GM13976 (cell line): Measurements from ENCODE around the gene FAR1.

Experiments
- DNase-seq: peaks from one replicate; pipeline ENCODE4 v3.0.0; 2012; ENCODE audit warnings: low spot score
- CTCF ChIP-seq: IDR thresholded peaks from 2 replicates; pipeline ENCODE4 v1.5.1; 2012; ENCODE audit warnings: borderline replicate concordance, mild to moderate bottlenecking; ENCODE audit not compliant: insufficient read depth; ENCODE audit errors: extremely low read depth, missing control alignments, control extremely low read depth
- in situ Hi-C: fragments of 300-500 bp; cut with MboI; formaldehyde crosslinking; loops from one replicate; pipeline ENCODE4 v1.12.0; 2022; ENCODE audit warnings: low sequenced_read_pairs, mixed read lengths, inconsistent platforms; ENCODE audit not compliant: unreplicated experiment

FAR1 gene

GRCh38 chr11:13769188-13769587 is 100.7 kb downstream of the FAR1 start:
- no peak for TF ChIP-seq CTCF
- in situ Hi-C loops: no loop called here
- DNase-seq: no peak

DNA sequence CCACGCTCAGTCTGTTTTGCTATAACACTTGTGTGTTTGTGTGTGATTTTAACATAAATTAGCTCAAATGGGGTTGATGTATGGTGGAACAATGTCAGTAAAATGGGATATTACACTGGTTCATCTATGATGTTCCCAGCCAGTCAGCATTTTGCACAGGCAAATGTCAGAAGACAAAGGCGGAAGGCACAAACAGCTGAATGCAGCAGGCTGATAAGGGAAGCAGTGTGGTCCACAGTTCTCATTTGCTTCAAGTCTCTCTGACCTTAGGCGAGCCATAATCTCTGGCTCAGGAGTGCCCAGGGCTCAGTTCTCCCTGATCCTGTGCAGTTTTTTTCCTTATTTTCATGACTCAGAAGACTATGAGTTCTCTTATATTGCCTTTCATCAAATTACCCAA is 102.7 kb downstream of the FAR1 start:
- in situ Hi-C loops: loop anchor here (10.0 kb wide), 1 partner anchor 474 kb away; no protein-coding TSS in a partner anchor
- no peak for TF ChIP-seq CTCF
- DNase-seq: no peak

DNA sequence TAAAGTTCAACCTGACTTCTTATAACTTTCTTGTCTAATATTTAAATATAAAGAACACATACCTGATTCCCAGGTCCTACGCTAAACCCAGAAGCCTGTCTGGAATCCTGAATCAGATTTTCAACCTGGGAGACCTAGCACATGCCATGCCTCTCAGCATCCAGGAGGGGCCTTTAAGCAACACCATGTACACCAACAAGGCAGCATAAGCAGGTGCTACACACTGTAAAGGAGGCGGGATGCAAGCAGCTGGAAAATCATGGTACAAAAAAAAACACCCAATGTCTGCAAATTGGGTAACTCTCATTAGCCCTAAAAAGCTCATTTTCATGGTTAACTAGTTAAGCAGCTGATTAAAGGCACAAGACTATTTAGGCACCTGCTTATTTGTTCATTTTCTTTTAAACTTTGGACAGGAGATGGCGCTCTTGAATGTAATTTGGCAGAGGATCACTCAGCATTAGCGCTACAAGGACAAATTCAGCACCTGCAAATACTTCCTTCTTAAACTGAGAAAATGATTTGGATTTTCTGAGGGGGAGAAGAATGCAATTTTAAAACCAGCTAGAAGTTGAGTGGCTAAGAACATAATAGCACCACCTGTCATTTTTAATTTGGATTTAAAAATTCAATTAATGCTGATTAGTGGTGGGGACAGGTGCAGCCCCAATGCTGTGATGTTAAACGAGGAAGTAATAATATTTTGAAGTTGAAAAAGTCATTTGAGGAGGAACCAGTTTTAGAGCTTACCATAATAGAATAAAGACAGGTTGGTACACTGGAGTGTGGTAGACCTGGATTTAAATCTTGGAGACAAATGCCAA is 104.0 kb downstream of the FAR1 start:
- in situ Hi-C loops: loop anchor here (10.0 kb wide), 1 partner anchor 472 kb away; no protein-coding TSS in a partner anchor
- DNase-seq: peak; percentile 26

DNA sequence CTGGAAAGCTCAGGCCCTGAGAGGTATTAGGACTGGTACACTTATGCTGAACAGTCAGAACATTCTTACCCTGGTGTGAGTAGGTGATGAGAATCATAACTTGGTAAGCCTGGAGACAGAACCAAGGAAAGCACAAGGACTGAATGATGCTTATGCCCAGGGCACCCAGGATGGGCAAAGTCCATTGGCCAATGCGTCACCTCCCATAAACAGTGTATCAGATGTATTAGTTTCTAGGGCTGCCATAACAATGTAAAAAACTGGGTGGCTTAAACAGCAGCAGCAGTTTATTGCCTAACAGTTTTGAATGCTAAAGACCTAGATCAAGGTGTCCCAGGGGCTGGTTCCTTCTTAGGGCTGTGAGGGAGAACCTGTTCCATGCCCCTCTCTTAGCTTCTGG is 107.0 kb downstream of the FAR1 start:
- in situ Hi-C loops: loop anchor here (10.0 kb wide), 1 partner anchor 469 kb away; no protein-coding TSS in a partner anchor
- DNase-seq: no peak
- TF ChIP-seq CTCF: no peak

More for the DNA sequence above, 104.0 kb downstream of the FAR1 start:
- peak; percentile 42 for TF ChIP-seq CTCF

DNA sequence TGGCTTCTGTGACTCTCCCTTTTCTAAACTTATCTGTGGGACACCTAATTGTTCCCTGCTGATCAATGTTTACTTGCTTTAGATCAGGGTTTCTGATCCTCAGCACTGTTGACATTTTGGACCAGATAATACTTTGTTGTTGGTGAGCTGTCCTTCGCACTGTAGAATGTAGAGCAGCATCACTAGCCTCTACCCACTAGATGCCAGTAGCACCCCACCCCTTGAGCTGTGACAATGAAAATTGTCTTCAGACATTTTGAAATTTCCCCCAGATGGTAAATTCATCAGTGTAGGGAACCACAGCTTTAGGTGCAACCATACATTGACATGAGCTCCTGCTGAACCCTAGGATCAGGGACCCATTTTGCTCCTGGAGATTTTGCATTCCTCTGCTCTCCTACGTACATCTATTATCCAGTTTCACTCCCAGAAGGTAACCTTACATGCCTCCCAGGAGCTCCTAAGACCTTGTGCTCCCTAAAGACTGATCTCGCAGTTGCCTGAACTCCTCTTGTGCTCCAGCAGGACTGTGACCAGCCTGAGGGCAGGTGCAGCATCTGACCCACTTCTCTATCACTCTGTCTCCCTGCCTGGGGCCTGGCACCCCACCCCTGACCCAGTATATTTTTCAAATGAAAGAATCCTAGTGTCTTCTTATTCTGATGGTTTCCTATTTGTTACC is 107.8 kb downstream of the FAR1 start:
- TF ChIP-seq CTCF: no peak
- DNase-seq: no peak
- in situ Hi-C loops: loop anchor here (10.0 kb wide), 1 partner anchor 469 kb away; no protein-coding TSS in a partner anchor

GRCh38 chr11:13777341-13777985 is 109.0 kb downstream of the FAR1 start:
- in situ Hi-C loops: loop anchor here (10.0 kb wide), 1 partner anchor 467 kb away; no protein-coding TSS in a partner anchor
- DNase-seq: no peak
- TF ChIP-seq CTCF: no peak
